Stimulated activated effector memory CD8-positive, alpha-beta T cell treated with anti-CD3 and anti-CD28 coated beads, Interleukin-12 subunit alpha, Interleukin-12 subunit beta, amount 100 ng/mL, for 72 hours (primary cell): ENCODE measurements around the gene RNF145.

Source experiments
- ATAC-seq: fragments of 150-1000 bp; cut with Tn5 transposase; 2 replicates; pipeline ENCODE4 v1.10.0; 2021
- DNase-seq, 2 donors: peaks; one replicate each; pipeline ENCODE4 v3.0.0; 2021 to 2022; ENCODE audit warnings: low spot score in 2 of 2
- H3K27ac Mint-ChIP-seq: one replicate; pipeline ENCODE4 v1.8.0; 2022; ENCODE audit warnings: mild to moderate bottlenecking, mixed read lengths
- H3K36me3 Mint-ChIP-seq: one replicate; pipeline ENCODE4 v1.8.0; 2022; ENCODE audit warnings: mild to moderate bottlenecking, mixed read lengths
- H3K4me1 Mint-ChIP-seq: one replicate; pipeline ENCODE4 v1.8.0; 2022; ENCODE audit warnings: mixed read lengths
- H3K4me3 Mint-ChIP-seq: one replicate; pipeline ENCODE4 v1.8.0; 2022; ENCODE audit warnings: mild to moderate bottlenecking, mixed read lengths
- H3K9me3 Mint-ChIP-seq: one replicate; pipeline ENCODE4 v1.8.0; 2022; ENCODE audit warnings: mixed read lengths

RNF145 gene

GRCh38 chr5:159185773-159186172 is 23.6 kb downstream of the RNF145 start:
- H3K4me3 Mint-ChIP-seq: no peak overlapping the region
- H3K4me1 Mint-ChIP-seq: peaks cover 25% of the 10 kb centered on the region
- peaks cover 92% of the 10 kb centered on the region for H3K36me3 Mint-ChIP-seq
- H3K27ac Mint-ChIP-seq: no peak overlapping the region
- ATAC-seq (no peak), DNase-seq (no peak)
- no peaks in the 10 kb centered on the region for H3K9me3 Mint-ChIP-seq

DNA sequence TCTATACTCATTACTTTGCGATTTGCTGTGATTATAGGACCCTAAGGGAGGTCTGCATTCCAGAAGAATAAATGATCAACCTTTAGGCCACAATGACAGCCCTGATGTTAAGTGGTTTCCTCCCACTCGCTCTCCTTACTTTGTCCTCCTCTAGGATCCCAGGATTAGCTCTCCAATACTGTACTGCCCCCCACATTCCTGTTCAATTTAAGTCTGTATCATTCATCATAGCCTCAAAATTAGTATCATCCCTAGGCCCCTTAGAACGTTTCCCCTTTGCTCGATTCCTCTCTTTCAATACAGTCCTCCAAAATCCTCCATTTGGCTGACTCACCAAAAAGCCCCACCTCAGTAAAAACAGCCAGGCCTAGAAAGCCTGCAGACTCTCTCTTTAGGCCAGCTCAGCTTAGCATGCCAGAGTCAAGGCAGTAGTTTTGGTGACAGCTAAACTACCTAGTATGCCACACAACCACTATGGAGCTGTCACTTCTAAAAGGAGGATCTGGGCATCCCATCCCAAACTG is 24.4 kb downstream of the RNF145 start:
- Mint-ChIP-seq H3K4me3 (peak overlapping the region; percentile 27), H3K36me3 (peaks cover 92% of the 10 kb centered on the region), H3K27ac (peak overlapping the region; percentile 78), H3K9me3 (no peaks in the 10 kb centered on the region), H3K4me1 (peaks cover 33% of the 10 kb centered on the region)
- DNase-seq: peak in 1 of 2 donors; percentile 55
- peak; percentile 98 for ATAC-seq

DNA sequence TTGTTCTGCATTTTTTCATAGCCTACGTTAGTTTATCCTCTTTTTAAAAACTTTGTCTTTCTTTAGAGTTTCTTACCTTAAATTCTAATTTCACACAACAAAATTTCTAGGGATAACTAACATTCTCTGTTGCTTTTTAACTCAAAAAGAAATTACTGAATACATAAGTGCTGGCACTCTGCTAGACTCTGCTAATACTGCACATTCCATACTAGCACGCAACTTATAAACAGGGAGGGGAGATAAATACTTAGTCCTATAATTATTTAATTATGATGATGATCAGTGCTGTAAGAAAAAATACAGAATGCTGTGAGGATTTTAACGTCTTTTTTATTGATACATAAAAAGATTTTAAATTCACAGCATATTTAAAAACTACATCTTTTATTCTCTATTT is 25.1 kb downstream of the RNF145 start:
- ATAC-seq (no peak), DNase-seq (no peak)
- Mint-ChIP-seq H3K4me3 (no peak overlapping the region), H3K9me3 (no peaks in the 10 kb centered on the region), H3K27ac (peak overlapping the region; percentile 78), H3K4me1 (peaks cover 38% of the 10 kb centered on the region), H3K36me3 (peaks cover 92% of the 10 kb centered on the region)

DNA sequence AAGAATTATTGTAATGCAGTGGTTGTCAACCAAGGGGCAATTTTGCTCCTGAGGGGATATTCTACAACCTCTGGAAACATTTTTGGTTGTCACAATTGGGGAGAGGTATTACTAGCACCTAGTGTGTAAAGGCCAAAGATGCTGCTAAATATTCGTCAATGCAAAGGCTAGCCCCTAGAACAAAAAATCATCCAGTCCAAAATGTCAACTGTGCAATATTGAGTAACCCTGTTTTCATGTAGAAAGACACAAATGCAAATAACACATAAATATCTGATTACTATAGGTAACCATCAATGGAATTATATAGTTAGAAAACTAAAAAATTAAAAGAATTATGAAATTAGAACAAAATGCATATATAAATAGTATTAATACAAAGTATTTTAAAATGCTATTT is 26.1 kb downstream of the RNF145 start:
- H3K9me3 Mint-ChIP-seq: no peaks in the 10 kb centered on the region
- ATAC-seq (no peak), DNase-seq (no peak)
- peak overlapping the region; percentile 32 for H3K27ac Mint-ChIP-seq
- H3K4me3 Mint-ChIP-seq: no peak overlapping the region
- H3K36me3 Mint-ChIP-seq: peaks cover 92% of the 10 kb centered on the region
- H3K4me1 Mint-ChIP-seq: peaks cover 42% of the 10 kb centered on the region

DNA sequence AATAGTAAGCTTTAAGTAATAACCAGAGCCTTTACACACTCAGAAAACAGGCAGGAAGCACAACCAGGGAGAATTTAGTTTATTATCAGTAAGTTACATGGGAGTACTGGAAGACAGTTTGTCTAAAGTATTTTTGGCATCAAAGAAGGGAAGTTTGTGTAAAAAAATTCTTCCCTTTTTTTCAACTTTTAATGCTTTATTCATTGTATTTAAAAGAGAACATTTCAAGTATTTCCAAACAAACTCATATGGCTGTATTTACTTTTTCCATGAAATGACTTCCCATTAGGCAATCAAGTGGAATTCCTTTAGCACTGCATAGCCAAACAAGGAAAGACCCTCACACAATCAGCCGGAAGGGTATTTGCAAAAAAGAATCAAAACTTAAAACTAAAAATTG is 26.7 kb downstream of the RNF145 start:
- no peaks in the 10 kb centered on the region for H3K9me3 Mint-ChIP-seq
- peaks cover 42% of the 10 kb centered on the region for H3K4me1 Mint-ChIP-seq
- peak overlapping the region; percentile 32 for H3K27ac Mint-ChIP-seq
- H3K4me3 Mint-ChIP-seq: no peak overlapping the region
- DNase-seq: no peak
- ATAC-seq: no peak
- H3K36me3 Mint-ChIP-seq: peaks cover 92% of the 10 kb centered on the region

DNA sequence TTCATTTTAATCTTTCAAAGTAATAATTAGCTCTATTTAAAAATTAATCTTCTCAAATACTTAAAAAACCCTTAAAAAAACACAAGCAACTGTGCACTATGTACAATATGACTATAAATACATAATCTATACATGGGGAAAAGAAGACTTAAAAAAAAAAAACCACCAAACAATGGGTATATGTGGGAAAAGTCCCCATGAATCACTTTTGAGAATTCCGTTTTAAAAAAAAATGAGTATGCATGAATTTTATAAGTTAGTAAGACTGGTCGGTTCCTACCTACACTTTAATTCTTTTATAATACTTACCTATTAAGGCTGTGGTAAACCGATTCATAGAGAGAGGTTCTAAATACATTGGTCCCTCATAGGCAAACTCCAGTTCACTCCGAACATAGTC is 27.7 kb downstream of the RNF145 start:
- no peak for ATAC-seq
- H3K4me3 Mint-ChIP-seq: peak overlapping the region; percentile 32
- H3K36me3 Mint-ChIP-seq: peaks cover 95% of the 10 kb centered on the region
- H3K9me3 Mint-ChIP-seq: no peaks in the 10 kb centered on the region
- H3K27ac Mint-ChIP-seq: peak overlapping the region; percentile 92
- DNase-seq: no peak
- peaks cover 42% of the 10 kb centered on the region for H3K4me1 Mint-ChIP-seq

- peaks cover 95% of the 10 kb centered on the region for H3K36me3 Mint-ChIP-seq
- peak overlapping the region; percentile 32 for H3K4me3 Mint-ChIP-seq
- DNase-seq: no peak
- peaks cover 42% of the 10 kb centered on the region for H3K4me1 Mint-ChIP-seq
- peak overlapping the region; percentile 92 for H3K27ac Mint-ChIP-seq
- ATAC-seq: no peak
- H3K9me3 Mint-ChIP-seq: no peaks in the 10 kb centered on the region
Measured at GRCh38 chr5:159181152-159181551, 28.2 kb downstream of the RNF145 start.

DNA sequence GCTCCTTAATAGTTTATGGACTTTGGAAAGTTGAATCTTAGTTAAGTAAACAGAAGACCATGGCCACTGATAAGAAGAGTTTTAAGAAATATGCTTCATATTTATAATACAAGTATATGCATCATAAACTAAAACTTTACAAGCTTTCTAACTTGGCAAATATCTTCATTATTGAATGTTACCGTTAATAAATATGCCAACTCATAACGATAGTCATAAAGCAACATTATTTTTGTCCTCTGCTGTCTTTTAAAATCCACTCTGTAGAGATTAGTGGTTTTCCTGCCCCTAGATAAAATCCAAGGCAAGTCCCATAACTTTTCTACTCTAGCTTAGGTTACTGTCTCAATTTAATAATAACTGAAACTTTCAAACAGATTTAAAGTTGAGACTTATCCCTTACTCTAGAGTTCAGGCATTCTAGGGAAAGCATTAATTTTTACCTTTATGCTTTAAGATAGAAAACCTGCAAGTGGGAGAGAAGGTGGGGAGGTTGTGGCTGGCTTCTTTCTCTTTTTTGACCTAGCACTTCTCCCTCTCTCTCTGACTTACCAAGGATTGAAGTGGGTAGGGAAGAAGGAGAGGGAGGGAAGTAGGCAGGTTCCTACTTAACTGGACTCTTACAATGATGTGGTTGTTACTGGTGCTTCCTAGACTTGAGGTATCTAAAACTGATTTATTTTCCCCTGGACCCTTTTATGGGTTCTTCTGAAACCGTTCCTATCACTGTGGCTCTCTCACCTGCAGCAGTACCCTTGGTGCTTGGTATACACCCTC is 29.6 kb downstream of the RNF145 start:
- ATAC-seq: no peak
- Mint-ChIP-seq H3K27ac (peak overlapping the region; percentile 92), H3K4me1 (peaks cover 43% of the 10 kb centered on the region), H3K4me3 (peak overlapping the region; percentile 30), H3K36me3 (peaks cover 95% of the 10 kb centered on the region), H3K9me3 (no peaks in the 10 kb centered on the region)
- DNase-seq: no peak

DNA sequence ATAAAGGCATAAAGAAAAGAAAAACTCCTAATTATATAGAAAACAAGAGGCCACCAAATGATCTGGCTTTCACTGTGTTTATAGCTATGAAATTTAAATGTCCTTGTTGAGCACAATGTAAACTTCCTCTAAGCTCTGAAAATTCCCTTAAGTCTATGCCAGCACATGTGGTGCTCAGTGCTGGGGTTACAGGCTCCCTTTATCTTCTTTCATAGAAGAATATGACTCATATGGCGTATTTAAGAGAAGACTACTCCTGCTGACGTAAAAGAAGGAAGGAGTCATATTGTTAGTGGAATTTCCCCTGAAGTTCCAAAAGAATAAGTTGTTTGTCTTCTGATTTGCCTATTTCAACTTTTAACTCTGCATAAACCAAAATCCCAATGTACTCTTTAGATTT is 30.4 kb downstream of the RNF145 start:
- peak overlapping the region; percentile 92 for H3K27ac Mint-ChIP-seq
- H3K36me3 Mint-ChIP-seq: peaks cover 95% of the 10 kb centered on the region
- no peak for DNase-seq
- H3K9me3 Mint-ChIP-seq: no peaks in the 10 kb centered on the region
- ATAC-seq: peak; percentile 94
- peaks cover 41% of the 10 kb centered on the region for H3K4me1 Mint-ChIP-seq
- peak overlapping the region; percentile 21 for H3K4me3 Mint-ChIP-seq

DNA sequence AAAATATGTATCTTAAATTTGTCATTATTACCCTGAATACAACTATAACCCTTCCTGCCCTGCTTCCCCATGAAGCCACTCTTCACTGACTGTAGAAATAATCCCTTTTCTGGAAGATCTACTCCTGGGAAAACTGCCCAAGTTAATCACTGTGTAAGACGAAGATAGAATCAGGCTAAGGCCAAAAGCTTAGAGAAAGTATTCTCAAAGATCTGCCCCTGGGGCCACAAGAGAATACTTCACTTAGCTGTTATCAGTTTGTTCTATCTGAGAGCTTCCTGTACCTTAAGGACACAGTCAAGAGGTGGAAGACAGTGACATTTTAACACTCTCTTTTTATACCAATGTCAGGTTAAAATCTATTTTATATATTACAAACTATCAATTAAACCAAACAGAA is 33.8 kb downstream of the RNF145 start:
- peak overlapping the region; percentile 52 for H3K27ac Mint-ChIP-seq
- ATAC-seq (no peak), DNase-seq (no peak)
- peaks cover 100% of the 10 kb centered on the region for H3K36me3 Mint-ChIP-seq
- H3K4me3 Mint-ChIP-seq: no peak overlapping the region
- no peaks in the 10 kb centered on the region for H3K9me3 Mint-ChIP-seq
- peaks cover 25% of the 10 kb centered on the region for H3K4me1 Mint-ChIP-seq

GRCh38 chr5:159174511-159175168 is 34.7 kb downstream of the RNF145 start:
- no peak for DNase-seq
- H3K36me3 Mint-ChIP-seq: peaks cover 100% of the 10 kb centered on the region
- no peak overlapping the region for H3K4me3 Mint-ChIP-seq
- H3K9me3 Mint-ChIP-seq: no peaks in the 10 kb centered on the region
- no peak for ATAC-seq
- H3K4me1 Mint-ChIP-seq: peaks cover 16% of the 10 kb centered on the region
- H3K27ac Mint-ChIP-seq: no peak overlapping the region

GRCh38 chr5:159171274-159171673 is 38.1 kb downstream of the RNF145 start:
- DNase-seq (no peak), ATAC-seq (no peak)
- Mint-ChIP-seq H3K4me1 (peaks cover 9% of the 10 kb centered on the region), H3K4me3 (no peak overlapping the region), H3K36me3 (peaks cover 100% of the 10 kb centered on the region), H3K9me3 (no peaks in the 10 kb centered on the region), H3K27ac (no peak overlapping the region)

DNA sequence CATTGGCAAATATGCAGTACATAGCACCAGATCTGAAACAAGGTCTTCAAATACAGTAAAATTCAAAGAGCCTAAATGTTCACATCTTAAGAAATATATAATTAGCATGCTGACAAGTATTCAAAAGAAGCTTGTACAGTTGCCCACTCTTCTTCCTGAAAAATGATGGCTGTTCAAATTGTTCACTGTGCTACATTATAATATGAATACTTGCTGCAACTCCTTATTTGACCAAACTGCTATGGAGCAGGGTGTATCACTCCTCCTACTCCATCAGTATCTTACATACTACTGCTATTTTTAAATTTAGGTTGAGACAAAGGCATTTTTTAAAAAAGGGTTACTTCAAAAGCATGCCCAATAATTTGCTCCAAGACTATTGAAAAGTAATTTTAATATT is 39.3 kb downstream of the RNF145 start:
- Mint-ChIP-seq H3K4me1 (peaks cover 7% of the 10 kb centered on the region), H3K36me3 (peaks cover 96% of the 10 kb centered on the region), H3K4me3 (no peak overlapping the region), H3K9me3 (no peaks in the 10 kb centered on the region), H3K27ac (no peak overlapping the region)
- DNase-seq: no peak
- no peak for ATAC-seq

DNA sequence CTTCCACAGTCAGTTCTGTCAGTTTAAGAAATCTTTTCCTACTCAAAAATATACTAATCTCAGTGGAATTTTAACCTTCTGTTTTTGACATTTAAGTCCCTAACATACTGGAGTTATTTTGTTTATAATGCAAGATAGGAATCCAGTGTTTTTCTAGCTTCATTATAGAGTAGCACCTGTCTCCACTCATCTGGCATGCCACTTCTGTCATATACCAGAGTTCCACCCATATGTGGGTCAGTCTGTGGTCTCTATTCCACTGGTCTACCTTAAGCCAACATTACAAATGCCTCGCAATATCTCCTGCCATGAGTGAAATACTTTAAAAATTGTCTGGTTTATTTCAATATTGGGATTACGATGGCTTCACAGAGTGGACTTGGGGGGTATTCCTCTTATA is 42.9 kb downstream of the RNF145 start:
- H3K4me3 Mint-ChIP-seq: no peak overlapping the region
- no peak for DNase-seq
- peaks cover 18% of the 10 kb centered on the region for H3K4me1 Mint-ChIP-seq
- H3K27ac Mint-ChIP-seq: no peak overlapping the region
- H3K9me3 Mint-ChIP-seq: no peaks in the 10 kb centered on the region
- ATAC-seq: no peak
- peaks cover 85% of the 10 kb centered on the region for H3K36me3 Mint-ChIP-seq

DNA sequence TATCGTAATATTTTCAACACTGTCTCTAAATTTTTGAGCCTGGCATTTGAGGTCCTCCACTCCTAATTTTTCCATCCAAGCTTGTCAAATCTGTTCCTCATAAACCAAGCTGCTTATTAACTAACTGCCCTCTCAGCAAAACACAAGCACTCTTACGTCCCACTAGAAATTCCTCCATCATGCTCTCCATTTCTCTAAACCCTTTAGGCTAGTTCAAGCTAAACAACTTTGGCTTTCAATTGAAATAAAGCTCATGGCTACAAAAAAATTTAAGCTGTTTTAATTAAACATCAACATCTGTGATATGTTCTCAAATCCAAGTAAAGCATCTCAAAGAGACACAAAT is 45.7 kb downstream of the RNF145 start:
- no peaks in the 10 kb centered on the region for H3K9me3 Mint-ChIP-seq
- ATAC-seq (no peak), DNase-seq (no peak)
- no peak overlapping the region for H3K4me3 Mint-ChIP-seq
- peak overlapping the region; percentile 72 for H3K27ac Mint-ChIP-seq
- H3K4me1 Mint-ChIP-seq: peaks cover 20% of the 10 kb centered on the region
- H3K36me3 Mint-ChIP-seq: peaks cover 85% of the 10 kb centered on the region
